Stimulated activated CD8-positive, alpha-beta memory T cell treated with anti-CD3 and anti-CD28 coated beads, Interleukin-7, amount 100 ng/mL, for 48 hours (primary cell): ENCODE results near the gene KRTAP5-2.
"Not testable (repeated sequence)": the region's sequence is repeated elsewhere in the genome, so short reads cannot be mapped to it uniquely, and the experiment has no call there.

Experiments used
- DNase-seq, 2 donors: peaks; one replicate each; pipeline ENCODE4 v3.0.0-alpha.2; 2020; ENCODE audit warnings: low read depth in 1 of 2; ENCODE audit errors: extremely low read depth in 1 of 2

KRTAP5-2 gene

GRCh38 chr11:1592628-1593027 is 5.5 kb downstream of the KRTAP5-2 start:
- no peak for DNase-seq

GRCh38 chr11:1589996-1590395 is 8.1 kb downstream of the KRTAP5-2 start:
- DNase-seq = no peak

DNA sequence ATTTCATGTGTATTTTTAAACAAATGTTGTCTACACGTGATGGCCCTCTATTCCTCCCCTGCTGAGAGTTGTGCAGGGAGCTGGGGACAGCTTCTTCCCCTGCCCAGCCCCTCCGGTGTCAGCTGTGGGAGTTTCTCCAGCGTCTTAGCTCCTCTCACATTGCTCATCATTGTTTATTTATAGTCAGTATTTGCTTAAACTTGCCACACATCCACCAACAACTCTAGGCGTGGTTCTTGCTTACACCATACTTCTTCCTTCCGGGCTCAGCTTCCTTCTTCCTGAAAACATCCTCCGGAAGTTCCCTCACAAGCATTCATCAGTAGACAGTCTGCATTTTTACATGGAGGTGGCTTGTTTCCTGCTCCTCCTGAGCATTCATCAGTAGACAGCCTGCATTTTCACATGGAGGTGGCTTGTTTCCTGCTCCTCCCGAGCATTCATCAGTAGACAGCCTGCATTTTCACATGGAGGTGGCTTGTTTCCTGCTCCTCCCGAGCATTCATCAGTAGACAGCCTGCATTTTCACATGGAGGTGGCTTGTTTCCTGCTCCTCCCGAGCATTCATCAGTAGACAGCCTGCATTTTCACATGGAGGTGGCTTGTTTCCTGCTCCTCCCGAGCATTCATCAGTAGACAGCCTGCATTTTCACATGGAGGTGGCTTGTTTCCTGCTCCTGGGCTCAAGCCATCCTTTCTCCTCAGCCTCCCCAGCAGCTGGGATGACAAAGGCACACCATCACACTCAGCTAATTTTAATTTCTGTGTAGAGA is 8.7 kb downstream of the KRTAP5-2 start:
- not testable (repeated sequence) for DNase-seq

DNA sequence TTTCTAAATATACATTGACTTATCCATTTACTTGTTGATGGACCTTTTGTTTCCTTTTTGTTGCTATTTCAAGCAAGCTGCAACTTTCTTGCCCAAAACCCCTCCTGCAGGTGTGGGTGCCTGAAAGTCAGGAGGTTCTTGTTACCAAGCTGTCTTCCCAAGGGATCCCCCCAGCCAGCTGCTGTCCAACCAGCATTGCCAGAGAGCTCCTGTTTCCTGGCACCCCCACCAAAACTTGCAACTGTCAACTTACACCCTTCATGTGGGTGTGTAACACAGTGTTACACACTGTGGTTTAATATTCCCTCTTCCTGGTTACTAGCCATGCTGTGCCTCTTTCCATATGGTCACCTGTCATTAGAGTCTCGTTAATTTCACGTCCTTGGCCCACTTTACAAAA is 11.4 kb downstream of the KRTAP5-2 start:
- DNase-seq = no peak

DNA sequence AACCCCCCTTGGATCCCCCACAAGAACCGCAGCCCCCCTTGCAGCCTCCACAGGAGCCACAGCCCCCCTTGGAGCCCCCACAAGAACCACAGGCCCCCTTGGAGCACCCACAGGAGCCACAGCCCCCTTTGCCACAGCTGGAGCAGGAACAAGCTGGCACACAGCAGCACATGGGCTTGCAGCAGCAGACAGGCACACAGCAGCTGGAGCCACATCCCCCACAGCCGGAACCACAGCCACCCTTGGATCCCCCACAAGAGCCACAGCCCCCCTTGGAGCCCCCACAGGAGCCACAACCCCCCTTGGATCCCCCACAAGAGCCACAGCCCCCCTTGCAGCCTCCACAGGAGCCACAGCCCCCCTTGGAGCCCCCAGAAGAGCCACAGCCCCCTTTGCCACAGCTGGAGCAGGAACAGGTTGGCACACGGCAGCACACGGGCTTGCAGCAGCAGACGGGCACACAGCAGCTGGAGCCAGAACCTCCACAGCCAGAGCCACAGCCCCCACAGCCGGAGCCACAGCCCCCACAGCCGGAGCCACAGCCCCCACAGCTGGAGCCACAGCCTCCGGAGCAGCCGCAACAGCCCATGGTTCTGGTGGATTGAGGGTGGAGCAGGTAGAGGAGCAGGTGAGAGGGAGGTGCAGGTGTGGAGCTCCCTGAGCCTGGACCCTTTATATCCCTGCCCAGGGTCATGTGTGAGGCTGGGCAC is 13.3 kb downstream of the KRTAP5-2 start, which contains the start of gene KRTAP5-1:
TSS of gene KRTAP5-1 (minus strand) at position 623 of the 710 bp plus-strand sequence. CDS start at position 589, 34 bp downstream.
- DNase-seq = not testable (repeated sequence)

DNA sequence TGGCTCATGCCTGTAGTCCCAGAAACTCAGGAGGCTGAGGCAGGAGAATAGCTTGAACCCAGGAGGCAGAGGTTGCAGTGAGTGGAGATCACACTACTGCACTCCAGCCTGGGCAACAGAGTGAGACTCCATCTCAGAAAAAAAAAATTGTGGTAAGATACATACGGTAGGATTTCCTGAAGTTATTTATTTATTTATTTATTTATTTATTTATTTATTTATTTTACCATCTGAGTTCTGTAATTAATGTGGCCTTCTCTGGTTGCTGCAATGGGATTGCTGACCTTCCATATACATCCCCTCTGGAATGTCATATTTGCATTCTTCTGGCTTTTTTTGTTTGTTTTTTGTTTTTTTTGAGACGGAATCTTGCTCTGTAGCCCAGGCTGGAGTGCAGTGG is 15.2 kb downstream of the KRTAP5-2 start:
- DNase-seq = not testable (repeated sequence)

DNA sequence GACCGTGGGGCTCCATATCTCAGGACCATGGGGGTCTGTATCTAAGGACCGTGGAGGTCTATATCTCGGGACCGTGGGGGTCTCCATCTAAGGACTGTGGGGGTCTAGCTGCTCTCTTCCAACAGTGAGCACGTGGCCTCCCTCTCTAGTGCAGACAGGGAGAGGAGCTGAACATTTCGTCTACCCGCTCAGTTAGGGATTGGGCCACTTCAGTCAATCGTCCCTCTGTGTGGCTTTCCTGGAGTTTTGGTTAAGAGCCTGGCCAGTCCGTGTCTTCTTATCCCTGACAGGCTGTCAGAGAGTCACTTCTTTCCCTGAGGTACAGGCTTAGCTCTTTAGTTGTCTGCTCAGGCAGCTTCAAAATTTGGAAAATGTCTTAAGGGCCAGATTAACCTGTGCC is 16.1 kb downstream of the KRTAP5-2 start:
- no peak for DNase-seq

DNA sequence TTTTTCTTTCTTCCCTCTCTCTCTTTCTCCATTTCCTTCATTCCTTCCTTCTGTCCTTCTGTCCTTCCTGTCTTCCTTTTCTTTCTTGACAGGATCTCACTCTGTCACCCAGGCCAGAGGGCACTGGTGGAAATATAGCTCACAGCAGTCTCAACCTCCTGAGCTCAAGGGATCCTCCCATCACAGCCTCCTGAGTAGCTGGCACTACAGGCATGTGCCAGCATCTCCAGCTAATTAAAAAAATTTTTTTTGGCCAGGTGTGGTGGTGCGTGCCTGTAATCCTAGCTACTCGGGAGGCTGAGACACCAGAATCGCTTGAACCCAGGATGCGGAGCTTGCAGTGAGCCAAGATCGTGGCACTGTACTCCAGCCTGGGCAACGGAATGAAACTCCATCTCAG is 21.3 kb downstream of the KRTAP5-2 start:
- no peak for DNase-seq

GRCh38 chr11:1575756-1576155 is 22.3 kb downstream of the KRTAP5-2 start:
- not testable (repeated sequence) for DNase-seq

DNA sequence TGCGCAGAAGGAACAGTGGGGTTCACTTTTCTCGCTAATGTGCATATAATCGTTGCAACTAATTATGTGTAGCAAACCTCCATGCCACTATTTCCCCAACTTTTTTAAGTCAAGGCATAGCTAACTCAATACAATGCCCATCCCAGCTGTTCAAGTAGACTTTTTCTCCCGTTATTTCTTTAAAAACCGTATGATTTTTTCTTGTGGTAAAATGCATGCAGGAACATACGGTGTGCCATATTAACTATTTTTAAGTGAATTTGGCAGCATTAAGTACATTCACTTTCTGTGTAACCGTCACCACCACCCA is 23.2 kb downstream of the KRTAP5-2 start:
- DNase-seq = no peak

DNA sequence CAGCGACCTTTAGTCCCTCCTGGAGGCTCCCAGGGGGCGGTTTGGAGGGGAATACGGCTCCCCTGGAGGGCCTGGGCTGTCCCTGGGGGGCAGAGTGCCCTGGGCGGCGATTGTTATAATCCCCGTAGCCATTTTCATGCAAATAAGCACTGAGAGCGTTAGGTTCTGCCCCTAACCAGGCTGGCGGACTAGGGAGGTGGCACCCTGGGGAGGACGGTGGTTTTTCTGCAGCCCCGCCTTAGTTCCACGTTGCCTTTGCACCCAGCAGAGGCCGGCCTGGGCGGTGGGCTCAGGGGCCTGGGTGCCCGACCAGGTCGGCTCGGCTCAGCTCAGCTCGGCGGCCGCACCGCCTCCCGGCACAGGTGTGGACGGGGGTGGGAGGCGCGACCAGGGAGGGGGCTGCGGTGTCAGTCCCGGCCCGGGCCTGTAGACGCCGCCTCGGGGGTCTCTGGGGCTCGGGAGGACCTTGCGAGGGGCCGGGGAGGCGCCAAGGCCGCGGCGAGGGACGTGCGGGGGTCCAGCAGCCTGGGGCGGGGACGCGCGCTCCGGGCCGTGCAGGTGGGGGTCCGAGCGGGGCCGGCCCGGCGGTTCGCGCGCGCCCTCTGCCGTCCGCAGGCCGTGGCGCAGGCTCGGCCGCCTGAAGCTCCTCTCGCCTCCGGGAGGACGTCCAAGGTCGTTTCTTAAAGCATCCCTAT is 23.7 kb downstream of the KRTAP5-2 start:
- DNase-seq = no peak

DNA sequence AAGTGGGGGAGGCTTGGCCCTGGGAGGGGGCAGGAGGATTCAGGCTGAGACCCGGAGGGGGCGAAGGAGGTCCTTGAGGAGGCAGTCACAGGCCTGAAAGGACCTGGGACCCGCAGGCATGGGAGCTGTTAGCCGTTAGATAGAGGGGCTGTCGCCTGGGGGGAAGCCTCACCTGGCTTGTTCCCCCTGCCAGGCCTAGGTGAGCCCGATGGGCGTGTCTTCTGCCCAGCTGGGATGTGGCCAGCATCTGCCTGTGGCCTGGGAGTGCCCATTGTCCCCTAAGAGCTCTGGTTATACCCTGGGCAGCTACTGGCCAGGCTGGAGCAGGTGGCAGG is 24.2 kb downstream of the KRTAP5-2 start:
- no peak for DNase-seq

- DNase-seq = no peak
These were observed 24.8 kb downstream of the KRTAP5-2 start for GRCh38 chr11:1573077-1573902.

GRCh38 chr11:1572197-1573076 is 25.7 kb downstream of the KRTAP5-2 start, which contains the start of gene DUSP8:
TSS of gene DUSP8 (minus strand) at chr11:1572271. CDS start at chr11:1565826, 6,445 bp downstream.
- DNase-seq = peak; percentile 67 to 79

GRCh38 chr11:1571760-1572196 is 26.3 kb downstream of the KRTAP5-2 start:
- DNase-seq = no peak

DNA sequence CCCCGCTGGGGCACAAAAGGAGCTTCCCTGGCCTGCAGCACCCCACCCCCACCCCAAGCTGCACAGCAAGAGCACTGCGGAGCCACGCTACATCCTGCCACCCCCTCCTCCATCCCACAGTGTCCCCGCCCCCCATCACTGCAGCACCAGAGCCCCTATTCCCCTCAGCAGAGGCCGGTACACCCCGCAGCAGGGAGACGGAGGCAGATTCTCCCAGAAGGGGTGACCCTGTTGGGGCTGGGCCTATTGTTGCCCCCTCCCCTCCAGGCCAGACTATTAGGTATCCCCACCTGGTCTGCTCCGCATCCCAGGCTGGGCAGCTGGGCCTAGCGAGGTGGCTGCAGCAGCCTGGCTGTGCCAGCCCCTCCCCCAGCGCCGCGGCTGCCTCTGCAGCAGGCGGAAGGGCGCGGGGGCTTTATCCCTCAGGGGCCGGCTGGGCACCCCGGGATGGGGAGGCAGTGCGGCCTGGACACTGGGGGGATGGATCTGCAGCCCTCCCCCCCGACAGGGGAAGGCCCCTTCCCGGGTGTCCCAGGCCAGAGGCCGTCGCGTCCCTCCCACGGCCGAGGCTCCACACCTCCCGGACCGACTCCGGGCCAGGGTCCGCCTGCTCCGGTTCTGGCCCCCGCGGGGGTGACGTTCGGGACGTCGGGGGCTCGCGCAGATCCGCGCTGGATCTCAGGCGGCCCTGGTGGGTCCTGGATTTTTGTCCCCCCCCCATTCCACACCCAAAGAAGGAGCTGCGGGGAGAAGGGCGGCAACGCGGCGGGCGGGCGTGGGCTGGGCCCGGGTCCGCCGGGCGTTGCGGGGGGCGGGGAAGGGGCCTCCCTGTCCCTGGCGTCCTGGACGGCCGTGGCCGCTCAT is 27.0 kb downstream of the KRTAP5-2 start:
- no peak for DNase-seq

- no peak for DNase-seq
These were observed 27.6 kb downstream of the KRTAP5-2 start for GRCh38 chr11:1570531-1570895.

DNA sequence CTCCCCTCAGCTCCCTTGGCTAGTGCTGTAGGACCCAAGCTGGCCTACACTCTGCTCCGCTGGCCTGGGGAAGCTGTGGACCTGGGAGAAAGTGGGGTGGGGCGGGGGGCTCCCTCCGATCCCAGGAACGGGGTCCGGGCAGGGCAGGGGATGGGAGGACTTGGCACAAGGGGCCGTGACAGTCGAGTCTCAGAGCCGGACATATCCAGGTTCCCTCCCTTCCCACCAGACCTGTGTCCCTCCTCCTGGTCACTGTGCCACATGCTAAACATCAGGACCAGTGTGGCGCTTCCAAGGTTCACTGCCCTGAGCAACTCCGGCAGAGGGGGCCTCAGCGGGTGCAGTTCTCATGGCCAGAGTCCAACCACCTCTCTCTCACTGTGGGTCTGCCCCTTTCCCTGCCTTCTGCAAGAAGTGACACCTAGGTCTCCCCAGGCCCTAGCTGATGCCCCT is 28.1 kb downstream of the KRTAP5-2 start:
- no peak for DNase-seq

GRCh38 chr11:1569251-1569780 is 28.8 kb downstream of the KRTAP5-2 start:
- DNase-seq = no peak
